NCI-H2081 treated with DMSO at 0.1 percent for 48 hours (cell line): Measurements from ENCODE around the gene OPCML.
A peak's percentile ranks its signal among the peaks of the same experiment; 100 is the strongest.

ENCODE experiments used
- DNase-seq: peaks from one replicate; lab custom pipeline; 2025; lab: John Stamatoyannopoulos, UW

The OPCML gene

GRCh38 chr11:132982772-132983640 lies 549.3 kb downstream of the OPCML start:
- DNase-seq, result peak; percentile 49

GRCh38 chr11:132981131-132981956 lies 551.0 kb downstream of the OPCML start:
- DNase-seq, result no peak

- no peak for DNase-seq
Observed at GRCh38 chr11:132980670-132981069, 551.6 kb downstream of the OPCML start.

- DNase-seq, result no peak
Observed at GRCh38 chr11:132977746-132978145, 554.6 kb downstream of the OPCML start.

GRCh38 chr11:132977241-132977640 lies 555.1 kb downstream of the OPCML start:
- no peak for DNase-seq

GRCh38 chr11:132976115-132976514 lies 556.2 kb downstream of the OPCML start:
- DNase-seq, result no peak

DNA sequence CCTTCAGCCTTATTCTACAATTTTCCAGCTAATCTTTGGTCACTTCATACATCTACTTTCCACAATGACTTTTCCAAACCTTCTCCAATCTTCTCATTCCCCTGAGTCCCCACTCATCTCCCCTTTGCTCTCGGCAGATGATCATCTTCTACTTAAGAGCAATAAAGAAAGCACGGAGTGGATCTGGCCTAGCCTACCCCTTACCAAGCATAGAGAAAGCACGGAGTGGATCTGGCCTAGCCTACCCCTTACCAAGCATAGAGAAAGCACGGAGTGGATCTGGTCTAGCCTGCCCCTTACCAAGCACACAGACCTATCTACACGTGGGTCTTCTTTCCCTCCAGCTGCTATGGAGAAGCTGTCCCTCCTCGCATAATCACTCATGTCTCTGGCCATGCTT lies 558.6 kb downstream of the OPCML start:
- DNase-seq, result no peak

DNA sequence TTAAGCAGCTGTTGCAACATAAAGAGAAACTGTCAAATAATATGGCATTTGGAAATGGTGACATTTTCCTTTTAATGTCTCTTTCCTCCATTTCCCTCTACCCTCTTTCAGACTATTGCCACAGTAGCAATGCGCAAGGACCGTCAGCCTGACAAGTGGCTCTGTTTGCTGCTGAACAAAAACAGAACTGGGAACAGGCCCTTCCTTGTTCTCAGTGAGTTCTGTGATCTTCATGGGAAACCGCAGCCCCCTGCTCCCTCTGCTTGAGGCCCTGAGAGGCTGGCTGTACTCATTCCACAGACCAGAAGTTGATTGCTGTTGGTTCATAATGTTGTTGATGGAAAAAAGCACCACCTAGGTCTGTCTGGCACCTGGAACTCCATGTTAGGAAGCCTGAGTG lies 559.7 kb downstream of the OPCML start:
- no peak for DNase-seq

GRCh38 chr11:132971351-132971750 lies 561.0 kb downstream of the OPCML start:
- DNase-seq, result no peak

GRCh38 chr11:132969892-132970291 lies 562.4 kb downstream of the OPCML start:
- DNase-seq, result no peak

DNA sequence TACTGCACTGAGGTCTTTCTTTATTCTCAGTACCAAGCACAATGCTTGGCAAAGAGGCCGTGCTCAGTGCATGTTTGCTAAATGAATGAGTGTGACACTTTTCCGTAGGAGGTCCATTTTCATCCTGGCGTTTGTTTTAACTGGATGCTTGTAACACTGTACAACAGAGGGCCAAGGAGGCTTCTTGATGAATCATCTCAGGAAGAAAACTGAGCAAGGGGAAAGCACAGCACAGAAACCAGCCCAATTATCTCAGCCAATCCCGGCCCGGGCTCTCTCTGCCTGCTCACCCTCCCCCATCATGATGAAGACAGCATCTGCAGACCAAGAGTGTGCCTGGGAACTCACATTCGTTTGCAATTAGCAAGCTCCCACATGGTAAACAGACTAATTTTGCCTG lies 570.3 kb downstream of the OPCML start:
- no peak for DNase-seq

GRCh38 chr11:132961453-132961852 lies 570.8 kb downstream of the OPCML start:
- DNase-seq, result no peak

DNA sequence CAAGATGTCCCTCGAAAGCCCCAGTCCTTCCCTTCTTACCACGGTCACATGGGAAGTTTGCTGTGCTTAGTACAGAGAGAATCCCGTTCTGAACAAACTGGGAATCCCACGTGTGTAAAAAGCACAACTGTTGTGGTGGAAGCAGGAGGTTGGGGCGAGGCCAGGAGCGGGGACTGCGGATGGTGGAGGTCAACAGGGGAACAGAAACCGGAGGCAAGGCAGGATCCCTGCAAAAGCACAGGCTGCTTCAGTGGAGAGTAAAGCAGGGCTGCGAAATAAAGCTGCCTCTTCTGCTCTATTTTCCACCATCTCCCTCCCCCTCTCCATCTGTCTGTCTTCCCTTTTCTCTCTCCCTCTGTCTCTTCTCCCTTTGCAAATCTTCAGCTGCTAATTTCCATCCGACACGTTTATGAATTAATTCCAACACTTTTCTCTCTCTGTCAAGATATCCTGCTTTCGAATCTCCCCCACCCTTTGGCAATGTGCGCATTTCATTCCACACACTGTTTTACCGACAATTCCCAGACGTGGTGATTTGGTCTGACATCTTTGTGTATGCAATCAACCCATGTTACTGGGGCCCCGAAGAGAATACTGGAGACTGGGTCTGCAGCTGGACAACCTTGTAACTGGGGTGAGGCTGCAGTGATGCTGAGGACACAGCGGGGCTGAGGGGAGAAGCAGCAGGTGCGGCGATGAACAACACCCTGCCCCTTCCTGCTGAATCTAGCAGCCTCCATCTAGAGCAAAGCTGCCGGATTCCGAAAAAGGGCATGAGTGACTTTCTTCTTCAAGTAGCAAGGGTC lies 571.8 kb downstream of the OPCML start:
- no peak for DNase-seq

GRCh38 chr11:132959693-132960092 lies 572.6 kb downstream of the OPCML start:
- DNase-seq, result no peak

- no peak for DNase-seq
Observed at GRCh38 chr11:132957881-132958280, 574.4 kb downstream of the OPCML start.

DNA sequence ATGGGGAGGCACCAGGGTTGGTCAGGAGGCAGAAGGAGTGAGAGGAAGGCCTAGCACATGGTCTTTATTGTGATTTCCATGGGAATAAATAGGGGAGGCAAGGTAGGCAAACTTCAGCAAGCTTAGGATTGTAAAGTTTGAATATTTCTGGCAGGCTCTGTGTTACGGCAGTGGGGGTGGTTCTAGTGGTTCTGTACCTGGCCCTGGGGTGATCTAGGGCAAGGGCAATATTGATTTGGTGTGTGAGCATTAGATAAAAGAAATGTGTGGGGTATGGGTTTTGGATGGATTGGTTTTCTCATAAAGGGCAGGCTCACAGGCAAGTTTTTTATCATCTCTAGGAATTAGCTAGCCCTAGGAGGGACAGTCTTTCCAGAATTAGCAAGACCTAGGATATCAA lies 584.0 kb downstream of the OPCML start:
- DNase-seq, result no peak

DNA sequence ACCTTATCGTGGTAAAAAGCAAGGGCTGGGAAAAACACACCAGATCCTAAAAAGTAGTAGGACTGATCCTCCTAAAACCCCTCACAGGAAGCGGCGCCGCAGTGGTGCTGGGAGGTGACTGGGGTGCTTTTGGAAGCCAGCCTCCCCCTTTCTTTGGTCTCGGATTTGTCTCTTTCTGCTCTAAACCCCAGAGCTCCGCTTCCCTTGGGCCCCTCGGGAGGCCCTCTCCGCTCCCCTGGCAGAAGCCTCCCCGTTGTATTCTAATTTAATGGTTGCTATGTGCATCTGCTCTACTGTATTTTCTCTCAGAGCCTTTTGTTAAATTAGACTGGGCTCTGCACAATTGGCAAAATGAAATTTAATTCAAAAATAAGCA lies 587.7 kb downstream of the OPCML start:
- DNase-seq, result no peak

- DNase-seq, result no peak
Observed at GRCh38 chr11:132943706-132944568, 588.4 kb downstream of the OPCML start.

DNA sequence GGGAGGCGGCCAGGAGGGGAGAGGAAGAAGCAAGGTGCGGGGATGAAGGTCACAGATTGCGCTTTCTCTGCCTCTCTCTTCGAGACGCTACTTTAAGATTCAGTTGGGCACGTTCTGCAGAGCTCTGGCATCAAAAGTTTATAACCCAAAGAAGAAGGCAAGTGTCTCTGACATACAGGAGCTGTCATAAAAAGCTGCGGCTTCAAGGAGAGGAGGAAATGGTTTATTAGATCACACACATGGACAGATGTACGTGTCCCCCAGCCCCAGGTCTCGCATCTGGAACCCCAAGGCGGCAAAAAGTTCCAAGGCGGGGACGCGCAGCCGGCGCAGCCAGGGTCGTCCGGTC lies 589.0 kb downstream of the OPCML start:
- no peak for DNase-seq

- DNase-seq, result no peak
Observed at GRCh38 chr11:132942611-132943356, 589.5 kb downstream of the OPCML start.

DNA sequence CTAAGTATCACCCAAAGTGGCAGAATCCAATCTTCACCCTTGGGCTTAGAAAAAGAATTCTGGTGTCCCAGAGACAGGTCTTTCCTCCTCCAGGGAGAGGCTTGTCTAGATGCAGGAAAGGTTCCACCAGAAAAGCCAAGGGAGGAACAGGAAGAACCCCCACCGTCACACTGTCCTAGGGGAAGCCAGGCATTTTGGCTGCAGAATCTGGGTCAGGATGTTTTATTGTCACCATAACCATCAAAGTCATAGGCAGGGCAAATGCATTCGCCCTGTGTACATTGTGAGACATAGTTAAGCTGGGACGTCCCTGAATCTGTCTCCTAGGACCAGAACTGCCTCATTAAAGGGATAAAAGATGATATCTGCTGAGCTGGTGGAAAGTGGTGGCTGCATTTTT lies 590.5 kb downstream of the OPCML start:
- DNase-seq, result no peak
